Activated T-cell treated with anti-CD3 and anti-CD28 coated beads for 1 hour (primary cell): ENCODE measurements around the gene VDAC1.

Experiments
- DNase-seq: peaks from one replicate; pipeline ENCODE4 v3.0.0-alpha.2; 2020; ENCODE audit warnings: low read depth

Gene VDAC1

DNA sequence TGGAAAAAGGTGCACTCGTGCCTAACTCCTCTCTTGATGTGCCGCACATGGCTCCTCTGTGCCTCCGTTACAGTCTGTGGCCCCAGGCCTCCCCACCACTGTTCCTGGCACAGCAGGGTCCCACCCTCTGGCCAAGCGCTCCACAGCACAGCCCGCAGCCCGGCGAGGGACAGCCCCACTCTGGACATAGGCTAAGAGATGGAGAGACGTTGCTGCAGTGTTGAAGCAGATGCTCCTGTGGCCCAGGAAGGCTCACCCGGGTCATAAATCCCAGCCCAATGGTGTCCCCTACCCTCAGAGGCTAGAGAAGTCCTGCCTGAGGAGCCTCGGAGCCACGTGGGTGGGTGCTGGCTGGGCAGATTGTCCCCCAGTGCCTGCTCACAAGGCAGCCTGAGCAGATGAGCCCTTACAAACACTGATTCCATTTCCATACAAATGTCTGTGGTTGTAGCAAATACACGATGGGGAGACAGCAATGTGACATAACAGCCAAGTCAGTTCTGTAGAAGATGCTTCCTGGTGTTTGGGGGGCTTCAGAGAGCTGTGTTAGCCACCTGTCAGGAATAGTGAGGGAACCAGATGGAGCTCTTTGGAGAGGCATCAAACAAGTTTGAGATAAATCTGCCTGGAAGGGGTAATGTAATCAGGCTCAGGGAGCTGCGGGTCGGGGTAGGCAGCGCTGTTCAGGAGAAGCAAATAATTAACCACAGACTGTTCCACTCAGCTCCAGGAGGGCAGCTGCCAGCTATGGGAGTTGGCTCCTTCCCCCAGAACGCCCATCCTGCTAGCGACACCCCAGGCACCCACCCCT, 78.1 kb downstream of the VDAC1 start:
- DNase-seq, result no peak

DNA sequence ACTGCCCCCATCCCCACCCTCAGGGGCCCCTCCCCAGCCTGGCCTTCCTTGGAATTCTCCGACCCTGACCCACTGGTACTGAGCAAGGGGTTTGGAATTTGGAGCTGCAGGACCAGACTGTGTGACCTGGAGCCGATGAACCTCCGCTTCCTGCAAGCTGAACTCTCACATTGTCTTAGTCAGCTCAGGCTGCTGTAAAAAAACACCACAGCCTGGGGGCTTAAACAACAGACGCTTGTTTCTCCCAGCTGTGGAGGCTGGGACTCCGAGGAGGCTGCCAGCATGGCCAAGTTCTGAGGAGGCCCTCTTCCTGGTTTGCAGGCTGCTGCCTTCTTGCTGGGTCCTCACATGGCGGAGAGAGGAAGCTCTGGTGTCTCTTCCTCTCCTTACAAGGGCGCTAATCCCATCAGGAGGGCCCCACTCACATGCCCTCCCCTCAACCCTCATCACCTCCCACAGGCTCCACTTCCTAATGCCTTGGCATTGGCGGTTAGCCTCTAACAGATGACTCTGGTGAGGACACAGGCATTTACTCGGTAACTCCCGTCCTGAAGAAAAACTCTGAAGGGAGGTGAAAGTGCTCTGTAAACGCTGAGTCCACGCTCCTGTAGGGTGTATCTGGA, 78.8 kb downstream of the VDAC1 start:
- DNase-seq, result no peak

DNA sequence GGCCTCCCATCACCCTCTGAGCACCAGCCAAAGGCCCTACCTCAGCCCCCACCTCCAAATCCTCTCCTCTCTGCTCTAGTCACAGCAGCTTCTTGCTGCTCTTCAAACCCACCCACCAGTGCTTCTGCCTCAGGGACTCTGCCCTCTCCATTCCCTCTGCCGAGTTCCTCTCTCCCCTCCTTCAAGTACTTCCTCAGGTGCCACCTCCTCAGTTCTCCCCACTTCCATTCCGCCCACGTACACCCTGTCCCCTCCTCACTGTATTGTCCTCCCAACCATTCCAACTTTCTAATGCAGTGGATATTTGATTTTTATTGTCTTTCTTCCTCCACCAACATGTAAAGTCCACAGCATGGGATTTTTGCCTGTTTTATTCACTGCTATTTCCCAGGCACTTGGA, 79.5 kb downstream of the VDAC1 start:
- DNase-seq, result no peak

DNA sequence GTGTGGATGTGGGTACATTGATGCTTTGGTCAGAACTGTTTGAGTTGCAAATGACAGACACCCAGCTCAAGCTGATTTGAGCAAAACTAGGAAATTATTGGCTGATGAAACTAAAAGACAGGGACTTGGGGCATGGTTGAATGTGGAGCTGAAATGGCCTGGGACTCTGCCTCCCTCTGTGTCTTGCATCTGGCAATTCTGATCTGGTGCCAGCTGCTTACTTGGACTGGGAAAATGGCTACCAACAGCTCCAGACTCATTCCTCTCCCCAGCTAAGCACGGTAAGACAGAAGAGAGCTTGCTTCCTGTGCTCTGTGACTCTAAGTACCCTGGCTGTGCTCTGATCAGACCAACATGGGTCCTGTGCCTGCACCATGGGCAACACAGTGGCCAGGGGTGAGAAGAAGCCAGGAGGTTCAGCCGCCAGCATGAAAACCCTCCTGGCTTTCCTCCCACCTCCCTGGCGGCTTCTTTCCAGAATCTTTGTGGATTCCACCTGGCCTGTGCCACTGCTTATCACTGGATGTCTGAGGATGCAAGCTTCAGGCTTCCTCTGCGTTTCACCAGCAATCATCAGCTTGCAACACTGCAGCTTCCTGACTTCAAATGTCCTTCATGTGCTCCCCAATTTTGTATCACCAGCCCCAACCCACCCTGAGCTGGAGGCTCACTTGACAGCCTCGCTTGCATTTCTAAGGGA, 80.4 kb downstream of the VDAC1 start:
- DNase-seq, result no peak

DNA sequence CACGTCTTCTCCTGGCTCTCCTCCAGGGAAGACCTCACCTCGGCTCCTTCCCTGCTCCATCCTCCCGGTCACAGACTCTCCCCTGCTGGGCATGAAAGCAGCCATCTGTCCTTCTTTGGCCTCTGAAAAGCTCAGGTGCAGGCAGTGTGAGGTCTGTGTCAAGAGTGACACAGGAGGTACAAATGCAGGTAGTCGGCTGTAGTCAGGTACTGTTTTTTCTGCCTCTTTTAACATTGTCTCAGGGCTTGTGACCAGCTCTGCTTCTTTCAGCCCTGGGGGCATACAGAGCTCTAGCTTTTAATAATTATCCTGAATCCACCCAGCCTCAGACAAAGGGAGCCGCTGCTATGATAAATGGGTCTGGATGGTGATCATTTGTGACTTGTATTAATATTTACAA, 82.8 kb downstream of the VDAC1 start:
- DNase-seq, result no peak
